HG03432 (cell line): ENCODE measurements around the gene HEATR5B.
A peak's percentile ranks its signal among the peaks of the same experiment; 100 is the strongest.
"Not testable (repeated sequence)": the region's sequence is repeated elsewhere in the genome, so short reads cannot be mapped to it uniquely, and the experiment has no call there.

ENCODE experiments used
- ATAC-seq: cut with Tn5 transposase; IDR thresholded peaks from one replicate; pipeline ENCODE4 v1.9.1; 2021; ENCODE audit warnings: mild to moderate bottlenecking, moderate library complexity; ENCODE audit not compliant: unreplicated experiment

The HEATR5B gene

DNA sequence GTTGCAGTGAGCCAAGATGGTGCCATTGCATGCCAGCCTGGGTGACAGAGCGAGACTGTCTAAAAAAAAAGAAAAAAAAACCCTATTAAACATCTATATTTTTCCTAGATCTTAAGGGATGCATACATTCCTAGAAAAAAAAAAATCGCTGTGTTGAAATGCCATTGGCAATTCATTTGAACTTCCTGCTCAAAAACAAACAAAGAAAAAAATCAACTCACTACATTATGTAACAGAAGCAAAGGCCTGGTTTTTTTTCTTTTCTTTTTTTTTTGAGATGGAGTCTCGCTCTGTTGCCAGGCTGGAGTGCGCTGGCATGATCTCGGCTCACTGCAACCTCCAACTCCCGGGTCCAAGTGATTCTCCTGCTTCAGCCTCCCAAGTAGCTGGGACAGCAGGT is 96.2 kb downstream of the HEATR5B start:
- no peak for ATAC-seq

DNA sequence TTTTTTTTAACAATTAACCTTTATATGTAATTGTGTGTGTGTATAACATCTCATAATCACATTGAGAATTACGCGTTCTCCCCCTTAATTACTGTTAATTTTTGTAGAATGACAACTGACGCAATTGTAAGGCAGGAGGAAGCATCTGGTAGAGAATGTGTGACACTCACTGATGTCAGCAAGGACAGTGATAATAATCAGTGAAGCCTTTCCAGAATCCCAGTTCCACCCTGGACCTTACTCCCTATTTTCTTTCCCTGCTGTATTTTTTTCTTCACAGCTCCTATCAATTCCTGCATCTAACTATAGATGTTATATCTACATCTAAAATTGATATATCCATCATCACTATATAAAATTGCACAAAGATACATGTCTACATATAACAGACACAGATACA is 101.7 kb downstream of the HEATR5B start:
- ATAC-seq, result no peak

DNA sequence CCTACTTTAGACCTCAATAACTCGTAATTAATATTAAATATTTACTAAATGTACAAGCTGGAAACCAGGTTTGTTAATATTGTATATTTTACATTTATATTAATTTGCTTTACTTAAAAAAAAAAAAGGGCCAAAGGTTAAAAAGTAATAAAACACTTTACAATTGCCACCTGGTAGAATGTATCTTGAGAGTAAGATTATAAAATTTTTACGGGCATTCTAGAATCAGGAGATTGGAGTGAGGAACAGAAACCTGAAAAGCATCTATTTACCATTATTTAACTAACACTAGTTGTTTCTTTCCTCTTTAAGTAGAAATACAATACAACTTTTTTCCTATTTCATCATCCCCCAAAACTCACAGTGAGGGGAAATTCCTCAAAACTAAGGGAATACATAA is 102.3 kb downstream of the HEATR5B start:
- ATAC-seq, result no peak

DNA sequence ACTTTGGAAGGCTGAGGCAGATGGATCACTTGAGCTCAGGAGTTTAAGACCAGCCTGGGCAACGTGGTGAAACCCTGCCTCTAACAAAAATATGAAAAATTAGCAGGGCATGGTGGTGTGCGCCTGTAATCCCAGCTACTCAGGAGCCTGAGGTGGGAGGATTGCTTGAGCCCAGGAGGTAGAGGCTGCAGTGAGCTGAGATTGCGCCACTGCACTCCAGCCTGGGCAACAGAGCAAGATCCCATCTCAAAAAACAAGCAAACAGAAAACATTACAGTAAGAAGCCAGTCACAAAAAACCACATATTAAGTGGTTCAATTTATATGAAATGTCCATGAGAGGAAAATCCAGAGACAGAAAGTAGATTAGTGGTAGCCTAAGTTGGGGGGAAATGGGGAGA is 105.2 kb downstream of the HEATR5B start:
- not testable (repeated sequence) for ATAC-seq

DNA sequence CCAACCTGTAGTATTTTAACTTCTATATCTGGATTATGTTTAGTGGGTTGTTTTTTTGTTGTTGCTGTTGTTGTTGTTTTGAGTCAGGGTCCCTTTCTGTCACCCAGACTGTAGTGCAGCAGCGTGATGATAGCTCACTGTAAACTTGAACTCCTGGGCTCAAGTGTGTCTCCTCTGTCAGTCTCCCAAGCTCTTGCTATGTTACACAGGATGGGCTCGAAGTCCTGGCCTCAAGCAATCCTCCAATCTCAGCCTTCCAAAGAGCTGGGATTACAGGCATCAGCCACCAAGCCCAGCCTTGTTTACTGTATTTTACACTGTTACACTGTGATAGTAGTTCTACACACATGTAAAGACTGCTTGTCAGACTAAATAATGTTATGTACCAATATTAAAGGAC is 108.1 kb downstream of the HEATR5B start:
- ATAC-seq, result no peak

DNA sequence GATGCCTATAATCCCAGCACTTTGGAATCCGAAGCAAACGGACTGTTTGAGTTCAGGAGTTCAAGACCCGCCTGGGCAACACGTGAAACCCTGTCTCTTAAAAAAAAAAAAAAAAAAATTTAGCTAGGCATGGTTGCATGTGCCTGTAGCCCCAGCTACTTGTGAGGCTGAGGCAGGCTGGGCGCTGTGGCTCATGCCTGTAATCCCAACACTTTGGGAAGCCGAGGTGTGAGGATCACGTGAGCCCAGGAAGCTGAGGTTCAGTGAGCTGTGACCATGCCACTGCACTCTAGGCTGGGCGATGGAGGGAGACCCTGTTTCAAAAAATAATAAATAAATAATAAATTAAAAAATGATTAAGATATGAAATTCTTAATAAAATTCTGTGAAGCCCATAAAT is 108.9 kb downstream of the HEATR5B start:
- ATAC-seq, result no peak

DNA sequence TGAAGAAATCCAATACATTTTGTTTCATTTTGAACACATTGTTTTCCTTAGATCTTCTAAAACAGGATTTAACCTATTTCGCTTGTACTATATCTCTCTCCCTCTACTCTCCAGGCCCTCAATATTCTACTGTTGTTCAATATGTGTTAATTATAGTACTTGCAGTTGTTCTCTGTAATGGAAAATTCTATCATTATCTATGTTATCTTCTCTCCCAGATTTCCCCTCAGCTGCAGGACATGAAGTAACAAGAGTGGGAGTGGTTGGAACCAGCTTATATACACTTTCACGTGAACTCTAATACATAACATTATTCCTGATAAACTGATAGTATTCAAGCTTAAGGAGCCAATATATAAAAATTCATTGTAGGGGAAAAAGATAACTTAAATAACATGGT is 110.9 kb downstream of the HEATR5B start:
- no peak for ATAC-seq

DNA sequence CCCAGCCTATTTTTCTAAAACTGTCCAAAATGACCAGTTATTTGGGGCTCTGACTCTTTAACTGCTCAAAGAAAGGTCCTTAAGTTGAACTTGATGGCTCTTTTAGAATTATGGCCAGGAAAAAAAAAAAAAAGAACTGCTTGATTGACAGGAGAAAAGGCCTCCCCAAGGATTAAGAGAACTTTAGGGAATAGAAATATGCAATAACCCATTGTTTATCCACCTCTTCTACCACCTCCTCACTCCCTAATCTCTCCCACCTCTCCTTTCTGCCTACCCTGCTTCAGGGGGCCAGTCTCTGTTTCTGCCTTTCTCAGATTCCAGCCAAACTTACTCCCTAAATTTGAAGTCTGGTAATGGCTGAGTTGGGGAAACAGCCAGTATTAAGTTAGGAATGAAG is 112.2 kb downstream of the HEATR5B start:
- no peak for ATAC-seq

DNA sequence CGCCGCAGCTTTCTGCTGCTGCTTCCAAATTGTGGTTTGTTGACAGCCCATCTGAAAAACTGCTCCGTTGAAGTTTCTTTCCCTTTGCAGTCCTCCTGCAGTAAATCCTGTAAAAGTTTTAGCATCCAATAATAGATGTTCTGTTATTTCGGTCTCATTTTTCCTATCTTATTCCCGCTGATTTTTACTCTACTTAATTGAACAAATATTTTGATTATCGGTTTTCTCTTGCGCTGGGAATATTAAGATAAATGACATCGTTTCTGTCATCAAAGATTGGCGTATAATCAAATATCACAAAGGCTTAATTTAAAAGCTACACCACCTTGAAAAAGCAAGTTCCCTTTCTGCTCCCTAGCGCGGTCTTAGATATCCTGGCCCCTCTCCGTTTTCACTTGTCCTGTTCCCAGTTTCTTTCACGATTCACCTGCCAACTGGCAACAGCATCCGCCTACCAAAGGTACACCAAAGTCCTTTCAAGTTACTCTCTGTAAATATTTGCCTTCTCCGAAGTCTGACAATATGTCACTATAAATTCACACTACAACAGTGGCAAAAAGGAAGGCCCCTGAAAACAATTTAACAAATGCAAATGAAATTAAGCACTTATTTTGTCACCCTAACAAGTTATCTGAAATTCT is 116.8 kb downstream of the HEATR5B start:
- no peak for ATAC-seq

DNA sequence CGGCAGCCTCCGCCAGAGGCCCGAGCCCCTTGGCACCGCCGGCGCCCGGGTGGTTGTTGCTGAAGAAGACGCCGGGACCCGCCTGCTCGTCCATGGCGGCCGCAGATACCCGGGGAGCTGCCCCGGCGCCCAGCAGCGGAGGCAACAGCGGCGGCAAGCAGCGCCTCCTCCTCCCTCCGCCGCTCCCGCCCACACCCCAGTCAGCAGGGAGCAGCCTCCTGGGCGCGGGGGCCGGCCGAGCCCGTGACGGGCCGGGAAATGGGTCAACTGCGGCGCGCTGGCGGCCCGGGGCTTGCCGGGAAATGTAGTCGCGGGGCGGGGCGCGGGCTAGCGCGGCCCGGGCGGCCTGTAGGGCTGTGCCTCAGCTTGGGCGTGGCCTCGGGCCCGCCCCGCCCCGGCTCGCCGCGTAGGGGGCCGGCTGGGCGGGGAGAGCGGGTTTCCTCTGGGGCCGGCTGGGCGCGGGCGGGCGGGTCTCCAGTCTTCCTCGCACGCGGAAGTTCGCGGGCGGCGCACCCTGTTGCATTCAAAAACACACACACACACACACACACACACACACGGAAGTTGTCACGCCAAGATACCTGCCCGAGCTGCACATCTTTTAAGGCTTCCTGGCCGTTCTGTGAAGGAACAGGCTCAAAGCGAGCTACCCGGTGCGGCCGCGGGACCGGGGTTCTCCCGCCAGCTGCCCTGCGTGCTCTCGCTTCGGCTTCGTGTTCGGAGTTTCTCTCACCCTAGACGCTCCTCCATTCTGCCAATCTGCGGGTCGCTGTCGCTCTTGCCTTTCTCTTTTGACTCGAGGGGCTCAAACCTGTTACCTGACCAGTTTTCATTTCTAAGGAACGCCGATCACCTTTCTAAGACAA is 117.6 kb downstream of the HEATR5B start, which contains the start of gene STRN:
STRN (minus strand) TSS at position 167 of the 866 bp plus-strand sequence; CDS start at position 94, 73 bp downstream.
- peak; percentile 99 for ATAC-seq

DNA sequence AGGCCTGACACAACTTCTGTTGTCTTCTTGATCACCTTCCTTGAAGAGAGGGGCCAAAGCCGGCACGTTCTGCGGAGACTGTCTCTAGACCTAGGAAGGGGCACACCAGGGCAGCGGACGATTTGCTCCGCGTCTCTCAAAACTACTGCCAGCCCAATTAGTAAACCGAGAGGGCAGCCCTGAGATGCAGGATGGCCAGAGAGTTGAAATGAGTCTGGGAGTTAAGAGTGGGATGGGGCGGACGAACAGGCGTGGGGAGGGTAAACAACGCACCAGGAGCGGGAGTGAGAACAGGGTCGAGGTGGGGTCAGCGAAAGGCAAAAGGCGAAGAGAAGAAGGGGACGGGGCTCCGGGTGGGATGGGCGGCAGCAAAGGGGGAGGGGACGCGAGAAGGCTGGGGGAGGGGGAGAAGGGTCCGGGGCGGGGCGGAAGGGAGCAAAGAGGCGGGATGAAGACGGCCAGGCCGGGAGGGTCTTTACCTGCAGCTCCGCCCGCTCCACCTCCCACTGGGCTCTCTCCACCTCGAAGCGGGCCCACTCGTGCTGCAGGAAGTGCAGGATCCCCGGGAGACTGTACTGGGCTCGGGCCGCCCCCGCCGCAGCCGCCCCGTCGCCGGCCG is 118.3 kb downstream of the HEATR5B start:
- ATAC-seq, result peak; percentile 36

DNA sequence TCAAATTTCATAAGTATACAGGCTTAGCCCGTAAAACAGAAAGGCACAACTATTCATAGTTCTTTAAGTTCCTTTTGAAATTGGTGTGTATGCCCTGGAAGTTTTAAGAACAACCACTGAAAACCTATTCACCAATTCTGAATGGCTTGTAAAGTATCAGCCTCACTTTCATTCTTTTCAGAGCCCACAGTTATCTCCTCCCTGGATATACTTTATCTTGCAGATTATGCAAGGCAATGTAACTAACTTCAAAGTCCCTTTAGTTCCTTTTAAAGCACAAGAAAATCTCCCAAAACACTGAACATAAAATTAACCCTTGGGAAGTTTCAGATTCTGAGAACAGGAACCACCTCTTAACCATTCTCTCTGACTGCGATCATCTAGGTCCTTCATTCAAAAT is 119.0 kb downstream of the HEATR5B start:
- ATAC-seq, result no peak

DNA sequence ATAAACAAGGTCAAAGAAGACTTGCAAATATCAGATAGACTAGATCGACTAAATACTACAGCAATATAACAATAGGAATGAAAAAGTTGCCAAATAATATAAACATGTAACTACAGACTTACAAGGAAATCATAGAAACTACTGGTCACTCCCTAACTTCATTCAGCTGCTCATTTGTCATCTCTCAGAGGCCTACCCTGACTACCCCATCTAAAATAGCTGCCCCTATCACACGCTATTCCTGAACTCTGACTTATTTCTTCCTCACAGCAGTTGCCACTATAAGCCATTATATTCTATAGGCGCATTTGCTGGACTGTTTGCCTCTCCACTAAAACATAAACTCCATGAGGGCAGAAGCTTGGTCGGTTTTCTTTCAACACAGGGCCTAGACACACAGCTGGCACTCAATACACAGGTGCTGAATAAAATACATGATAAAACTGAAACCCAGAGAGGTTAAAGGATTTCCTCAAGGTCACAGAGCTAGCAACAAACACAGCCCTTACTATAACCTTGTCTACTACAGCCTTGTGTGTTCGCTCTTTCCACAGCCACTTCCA is 119.6 kb downstream of the HEATR5B start:
- ATAC-seq, result no peak

DNA sequence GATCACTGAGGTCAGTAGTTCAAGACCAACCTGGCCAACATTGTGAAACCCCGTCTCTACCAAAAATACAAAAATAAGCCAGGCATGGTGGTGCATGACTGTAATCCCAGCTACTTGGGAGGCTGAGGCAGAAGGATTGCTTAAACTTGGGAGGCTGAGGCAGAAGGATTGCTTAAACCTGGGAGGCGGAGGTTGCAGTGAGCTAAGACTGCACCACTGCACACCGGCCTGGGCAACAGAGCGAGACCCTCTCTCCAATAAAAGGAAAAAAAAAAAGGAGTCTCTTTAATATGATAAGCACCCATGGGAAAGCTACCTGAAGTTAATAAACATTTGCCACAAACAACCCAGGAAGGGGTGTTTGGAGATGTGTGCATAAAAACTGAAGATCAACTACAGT is 120.4 kb downstream of the HEATR5B start:
- no peak for ATAC-seq

DNA sequence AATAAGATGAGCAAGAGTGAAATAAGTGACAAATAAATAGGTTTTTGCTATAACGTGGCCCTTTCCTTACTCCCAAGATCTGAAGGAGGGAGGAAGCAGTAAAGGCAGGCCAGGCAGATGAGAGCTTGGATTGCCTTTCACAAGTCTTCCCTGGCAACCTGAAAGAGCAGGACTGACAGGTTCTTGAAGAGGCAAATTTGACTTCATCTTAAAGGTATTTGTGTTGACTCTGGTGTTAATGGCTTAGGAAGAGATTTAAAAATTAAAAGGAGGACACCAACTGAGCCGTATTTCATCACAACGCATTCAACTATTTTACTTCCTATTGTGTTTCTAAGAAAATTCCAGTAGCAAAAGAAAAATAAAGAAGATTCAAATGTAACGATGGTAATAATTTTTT is 121.1 kb downstream of the HEATR5B start:
- no peak for ATAC-seq

DNA sequence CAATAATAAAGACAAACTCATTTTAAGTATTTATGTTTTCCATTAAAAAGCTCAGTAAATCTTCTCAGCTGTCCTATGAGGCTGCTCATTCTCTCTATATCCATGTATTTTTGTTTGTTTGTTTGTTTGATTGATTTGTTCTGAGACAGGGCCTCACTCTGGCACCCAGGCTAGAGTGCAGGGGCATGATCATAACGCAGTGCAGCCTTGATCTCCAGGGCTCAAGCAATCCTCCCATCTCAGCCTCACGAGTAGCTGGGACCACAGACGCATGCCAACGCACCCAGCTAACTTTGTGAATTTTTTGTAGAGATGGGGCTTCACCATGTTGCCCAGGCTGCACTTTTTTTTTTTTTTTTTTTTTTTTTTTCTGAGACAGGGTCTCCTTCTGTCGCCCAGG is 123.4 kb downstream of the HEATR5B start:
- ATAC-seq, result no peak

DNA sequence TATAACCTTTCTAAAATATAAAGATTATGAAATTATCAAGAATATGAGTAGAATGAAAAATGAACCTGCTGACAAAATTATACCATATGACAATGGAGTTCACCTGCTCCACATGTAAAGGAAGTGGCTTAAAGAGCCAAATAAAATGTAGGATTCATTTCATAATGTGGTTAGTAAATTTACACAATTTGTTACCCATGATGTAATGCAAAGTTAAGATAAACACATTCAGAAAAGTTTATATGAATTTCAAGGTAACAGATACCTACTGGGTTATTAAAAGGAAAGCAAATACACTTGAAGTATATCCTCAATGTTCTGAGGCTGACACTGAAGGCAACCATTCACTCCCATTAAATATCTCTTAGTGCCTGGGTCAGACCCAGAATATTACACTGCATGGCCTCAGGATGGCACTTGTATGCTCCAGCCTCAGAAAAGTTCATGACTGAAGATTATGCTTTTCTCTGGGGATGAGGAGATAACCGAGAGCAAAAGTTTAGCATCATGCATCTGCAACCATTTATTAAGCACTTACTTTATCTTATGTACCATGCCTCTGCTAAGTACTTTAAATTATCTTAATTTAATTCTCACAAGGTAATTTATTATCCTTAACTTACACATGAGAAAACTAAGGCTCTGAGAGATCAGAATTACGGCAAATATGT is 124.0 kb downstream of the HEATR5B start:
- ATAC-seq, result no peak

DNA sequence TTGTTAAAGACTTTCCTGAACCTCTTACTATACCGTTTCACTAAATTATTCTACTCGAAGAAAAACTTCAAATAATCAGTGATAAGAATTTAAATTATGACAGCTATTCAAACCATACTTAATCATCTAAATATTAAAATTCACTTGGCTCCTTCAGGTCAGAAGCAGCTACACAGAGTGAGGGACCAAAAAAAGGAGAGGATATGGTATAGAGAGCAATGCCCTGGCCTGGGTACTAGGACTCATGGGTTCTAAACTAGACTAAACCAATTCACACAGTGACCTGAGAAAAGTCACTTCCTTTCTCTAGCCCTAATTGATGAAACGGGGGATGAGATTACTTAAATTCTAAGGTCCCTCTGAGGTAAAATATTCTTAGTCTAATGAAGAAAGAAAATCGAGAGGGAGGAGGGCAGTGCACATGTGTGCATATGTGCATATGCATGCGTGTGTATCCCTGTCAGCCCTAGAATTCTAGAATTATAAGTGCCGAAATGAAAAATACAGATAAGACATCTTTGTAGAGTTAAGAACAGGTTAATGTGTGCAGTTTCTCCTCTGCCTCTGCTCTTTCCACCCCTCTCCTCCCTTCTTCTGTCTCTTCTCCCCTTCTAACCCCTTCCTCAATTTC is 129.1 kb downstream of the HEATR5B start:
- ATAC-seq, result no peak

DNA sequence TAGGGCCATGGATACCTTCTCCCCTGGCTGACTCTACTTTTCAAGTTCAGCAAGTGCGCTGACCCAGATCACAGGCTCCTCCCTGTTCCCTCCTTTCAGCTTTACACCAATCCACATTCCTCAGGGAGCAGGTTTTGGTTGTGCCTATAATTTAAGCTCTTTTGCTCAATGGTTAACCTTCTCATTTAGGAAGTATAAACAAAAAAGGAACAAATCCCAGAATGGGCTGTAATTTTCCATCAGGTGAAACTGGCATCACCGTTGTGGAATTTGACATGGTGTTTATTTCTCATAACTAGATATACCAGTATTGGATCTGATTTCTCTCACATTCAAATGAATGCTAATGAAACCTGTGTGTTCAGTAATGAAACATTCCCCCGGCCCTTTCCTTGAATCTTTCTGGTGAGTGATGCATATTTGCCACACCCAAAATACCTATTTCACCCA is 131.4 kb downstream of the HEATR5B start:
- no peak for ATAC-seq

DNA sequence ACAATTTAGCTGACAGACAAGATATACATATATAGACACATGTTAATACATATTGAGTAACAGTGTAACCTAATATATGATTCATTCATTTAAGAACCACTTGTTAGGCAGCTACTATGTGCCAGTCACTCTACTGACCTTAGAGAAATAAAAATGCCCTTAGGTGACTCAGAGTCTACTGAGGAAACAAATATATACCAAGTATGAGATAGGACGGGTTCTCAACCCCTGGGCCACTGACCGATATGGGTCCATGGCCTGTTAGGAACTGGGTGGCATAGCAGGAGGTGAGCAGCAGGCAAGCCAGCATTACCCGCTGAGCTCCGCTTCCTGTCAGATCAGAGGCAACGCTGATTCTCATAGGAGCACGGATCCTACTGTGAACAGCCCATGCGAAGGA is 132.6 kb downstream of the HEATR5B start:
- no peak for ATAC-seq
